NCI-H82 (cell line): Measurements from ENCODE around the gene STX8.
A peak's percentile ranks its signal among the peaks of the same experiment; 100 is the strongest.

Source experiments
- DNase-seq: peaks from one replicate; lab custom pipeline; 2025; lab: John Stamatoyannopoulos, UW

STX8 gene

GRCh38 chr17:9557161-9557755 lies 18.4 kb downstream of the STX8 start:
- no peak for DNase-seq

DNA sequence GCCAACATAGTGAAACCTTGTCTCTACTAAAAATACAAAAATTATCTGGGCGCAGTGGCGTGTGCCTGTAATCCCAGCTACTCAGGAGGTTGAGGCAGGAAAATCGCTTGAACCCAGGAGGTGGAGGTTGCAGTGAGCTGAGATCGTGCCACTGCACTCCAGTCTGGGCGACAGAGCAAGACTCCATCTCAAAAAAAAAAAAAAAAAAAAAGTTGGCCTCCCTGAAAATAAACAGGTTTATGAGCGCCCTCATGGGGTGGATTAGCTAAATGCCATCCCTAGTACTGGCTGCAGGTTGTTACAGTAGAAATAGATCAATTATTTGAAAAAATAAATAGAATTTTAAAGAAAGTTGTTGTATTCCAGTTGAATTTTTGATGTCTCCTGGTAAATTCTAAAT lies 20.9 kb downstream of the STX8 start:
- DNase-seq: peak; percentile 86

- no peak for DNase-seq
Measured at GRCh38 chr17:9553596-9553995, 22.0 kb downstream of the STX8 start.

GRCh38 chr17:9553181-9553580 lies 22.4 kb downstream of the STX8 start:
- DNase-seq: no peak

GRCh38 chr17:9549215-9549614 lies 26.4 kb downstream of the STX8 start:
- peak; percentile 46 for DNase-seq

GRCh38 chr17:9544221-9544620 lies 31.4 kb downstream of the STX8 start:
- DNase-seq: no peak

DNA sequence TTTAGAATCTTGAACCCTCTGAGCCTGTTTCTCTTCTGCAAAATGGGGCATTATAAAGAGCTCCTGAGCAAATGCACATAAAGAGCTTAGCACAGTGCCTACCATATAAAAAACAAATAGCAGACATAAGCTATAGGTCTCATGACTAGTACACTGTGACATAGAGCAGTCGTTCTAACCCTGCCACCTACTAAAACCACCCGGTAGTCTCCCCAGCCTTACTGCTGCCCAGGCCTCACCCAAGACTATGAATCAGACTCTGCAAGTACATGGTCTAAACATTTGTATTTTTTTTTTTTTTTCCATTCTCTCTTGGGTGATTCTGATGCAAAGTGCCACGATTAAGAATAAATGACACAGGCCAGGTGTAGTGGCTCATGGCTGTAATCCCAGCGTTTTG lies 33.9 kb downstream of the STX8 start:
- no peak for DNase-seq

DNA sequence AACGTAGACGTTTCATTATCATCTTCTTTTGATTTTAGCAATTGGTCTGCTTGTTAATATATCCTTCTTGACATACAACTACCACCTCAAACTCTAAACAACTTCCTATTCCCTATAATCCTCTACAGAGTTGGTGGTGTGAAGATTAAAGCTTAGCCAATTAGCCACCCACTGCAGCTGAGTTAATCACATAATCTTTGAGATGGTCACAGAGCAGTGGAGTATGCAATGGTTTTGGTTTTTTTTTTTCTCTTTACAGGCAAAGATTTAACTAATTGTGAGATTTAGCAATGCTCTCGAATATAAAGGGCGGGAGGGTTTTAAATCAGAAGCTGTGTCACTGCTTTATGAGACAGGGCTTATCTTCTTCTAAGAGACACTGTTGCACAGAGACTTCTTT lies 37.0 kb downstream of the STX8 start:
- DNase-seq: peak; percentile 94

GRCh38 chr17:9537177-9537776 lies 38.3 kb downstream of the STX8 start:
- DNase-seq: no peak

DNA sequence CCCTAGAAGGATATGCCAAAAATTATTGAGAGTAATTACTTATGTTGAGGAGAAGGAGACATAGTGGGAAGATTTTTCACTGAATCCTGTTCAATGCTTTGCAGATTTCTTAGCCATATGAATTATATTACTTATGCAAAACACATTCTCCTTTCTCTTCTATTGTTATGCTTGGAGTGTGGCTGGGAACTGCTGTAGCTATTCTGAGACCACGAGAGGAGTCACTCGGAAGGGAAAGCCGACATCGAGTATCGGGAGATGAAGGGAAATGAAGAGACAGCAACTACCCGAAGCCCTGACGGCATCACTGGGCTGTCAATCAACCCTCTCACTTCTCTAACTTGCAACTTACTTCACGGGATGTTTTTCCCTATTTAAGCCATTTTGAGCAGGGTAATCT lies 39.6 kb downstream of the STX8 start:
- no peak for DNase-seq

- DNase-seq: no peak
Measured at GRCh38 chr17:9533441-9533840, 42.2 kb downstream of the STX8 start.

DNA sequence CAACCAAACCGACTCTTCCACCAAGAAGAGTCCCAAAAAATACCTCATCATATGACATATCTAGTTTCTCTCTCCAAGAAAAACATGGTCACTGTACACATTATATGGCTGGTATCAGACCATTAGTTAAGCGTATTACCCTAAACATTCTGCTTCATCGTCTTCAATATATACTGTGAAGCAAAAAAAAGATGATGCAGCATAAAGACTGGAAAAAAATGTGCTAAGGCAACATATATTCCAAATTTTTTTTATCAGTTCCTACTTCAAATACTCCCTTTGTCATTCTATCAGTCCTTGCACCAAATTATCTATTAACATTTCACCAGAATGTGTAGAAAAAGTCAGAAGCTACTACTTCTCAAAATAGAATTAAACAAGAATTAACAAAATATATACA lies 42.9 kb downstream of the STX8 start:
- DNase-seq: no peak

GRCh38 chr17:9531034-9531433 lies 44.6 kb downstream of the STX8 start:
- no peak for DNase-seq

GRCh38 chr17:9529033-9529700 lies 46.5 kb downstream of the STX8 start:
- peak; percentile 17 for DNase-seq

DNA sequence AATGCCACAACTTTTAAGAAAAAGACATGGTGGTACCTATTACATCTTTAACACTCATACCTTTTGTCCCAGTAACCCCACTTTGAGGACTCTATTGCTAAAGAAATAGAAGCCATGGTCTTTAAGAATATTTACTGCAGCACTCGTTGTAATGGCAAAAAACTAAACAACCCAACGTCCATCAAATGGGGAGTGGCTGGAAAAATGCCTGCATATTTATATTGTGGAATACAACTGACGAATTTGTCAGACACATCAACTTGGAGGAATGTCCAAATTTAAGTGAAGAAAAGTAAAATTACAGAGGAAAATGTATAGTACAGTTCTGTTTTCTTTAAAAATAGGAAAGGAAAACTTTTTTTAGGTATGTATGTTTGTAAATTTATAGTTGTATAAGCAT lies 47.8 kb downstream of the STX8 start:
- DNase-seq: no peak

- DNase-seq: peak; percentile 61
Measured at GRCh38 chr17:9522074-9522473, 53.5 kb downstream of the STX8 start.

- no peak for DNase-seq
Measured at GRCh38 chr17:9521062-9521461, 54.6 kb downstream of the STX8 start.

DNA sequence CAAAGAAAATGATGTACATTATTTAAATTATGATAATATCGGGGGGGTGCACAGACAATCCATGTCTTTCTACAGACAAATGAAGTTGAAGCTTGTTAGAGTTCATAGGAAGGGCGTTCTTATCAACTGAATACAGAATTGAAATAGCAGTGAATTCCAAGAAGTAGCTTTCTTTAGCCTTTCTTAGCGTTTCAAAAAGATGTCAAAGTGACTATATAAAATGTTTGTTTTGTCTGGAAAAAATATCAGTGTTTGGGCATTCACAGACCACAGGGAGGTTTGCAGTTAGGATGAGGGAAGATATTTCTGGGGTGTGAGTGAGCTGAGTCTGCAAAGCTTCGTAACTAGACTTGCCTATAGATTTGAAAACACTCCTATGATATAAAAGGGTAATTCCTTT lies 55.0 kb downstream of the STX8 start:
- DNase-seq: no peak

DNA sequence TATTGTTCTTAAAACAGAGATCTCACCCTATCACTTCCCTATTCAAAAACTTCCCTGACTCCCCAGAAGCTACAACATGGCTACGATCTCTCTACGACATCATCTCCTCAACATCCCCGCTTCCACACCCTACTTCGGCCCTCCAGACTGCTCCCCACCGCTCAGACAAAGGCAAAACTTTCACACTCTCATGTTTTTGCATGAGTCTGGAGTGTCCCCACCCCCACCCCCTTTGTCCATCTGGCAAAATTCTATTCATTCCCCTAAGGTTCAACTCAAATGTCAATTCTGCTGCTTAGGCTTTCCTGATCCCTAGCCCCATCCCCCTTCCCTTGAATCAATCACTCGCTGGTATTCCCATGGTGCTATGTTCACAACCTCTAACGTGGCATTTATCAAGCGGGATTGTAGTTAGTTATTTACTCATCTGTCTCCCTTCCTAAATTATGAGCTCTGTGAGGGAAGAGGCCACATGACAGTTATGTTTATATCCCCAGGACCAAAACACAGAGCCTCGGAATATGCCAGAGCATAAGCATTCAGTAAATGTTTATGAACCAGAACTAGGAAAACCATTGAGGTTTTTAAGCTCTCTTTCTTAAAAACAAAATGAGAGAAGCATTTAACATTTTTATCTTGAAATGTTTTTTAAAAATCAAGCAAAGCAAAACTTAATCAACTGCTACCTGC lies 55.9 kb downstream of the STX8 start:
- peak; percentile 31 for DNase-seq

DNA sequence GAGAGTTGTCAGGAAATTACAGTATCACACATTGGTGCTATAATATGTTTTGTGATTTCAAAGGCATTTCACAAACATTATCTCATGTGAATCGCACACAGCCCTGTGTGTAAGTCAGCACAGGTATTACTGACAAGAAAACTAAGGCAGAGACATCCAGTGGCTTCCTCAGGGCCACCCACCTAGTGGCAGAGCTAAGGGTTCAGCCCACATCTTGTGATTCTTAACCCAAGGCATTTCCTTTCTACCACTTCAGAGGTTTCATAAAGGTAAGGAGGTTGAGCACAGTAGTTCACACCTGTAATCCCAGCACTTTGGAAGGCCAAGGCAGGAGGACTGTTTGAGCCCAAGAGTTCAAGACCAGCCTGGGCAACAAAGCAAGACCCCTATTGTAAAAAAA lies 58.2 kb downstream of the STX8 start:
- DNase-seq: no peak

DNA sequence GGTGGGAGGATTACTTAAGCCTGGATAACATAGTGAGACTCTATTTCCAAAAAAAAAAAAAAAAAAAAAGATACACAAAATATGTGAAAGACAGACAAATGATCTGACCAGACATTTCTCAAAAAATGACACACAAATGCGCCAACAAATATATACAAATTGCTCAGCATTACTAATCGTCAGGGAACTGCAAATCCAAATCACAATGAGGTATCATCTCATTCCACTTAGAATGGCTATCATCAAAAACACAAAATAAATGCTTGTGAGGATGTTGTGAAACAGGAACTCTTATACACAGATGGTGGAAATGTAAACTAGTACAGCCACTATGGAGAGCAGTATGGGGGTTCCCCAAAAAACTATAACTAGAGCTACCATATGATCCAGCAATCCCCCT lies 62.4 kb downstream of the STX8 start:
- DNase-seq: no peak

DNA sequence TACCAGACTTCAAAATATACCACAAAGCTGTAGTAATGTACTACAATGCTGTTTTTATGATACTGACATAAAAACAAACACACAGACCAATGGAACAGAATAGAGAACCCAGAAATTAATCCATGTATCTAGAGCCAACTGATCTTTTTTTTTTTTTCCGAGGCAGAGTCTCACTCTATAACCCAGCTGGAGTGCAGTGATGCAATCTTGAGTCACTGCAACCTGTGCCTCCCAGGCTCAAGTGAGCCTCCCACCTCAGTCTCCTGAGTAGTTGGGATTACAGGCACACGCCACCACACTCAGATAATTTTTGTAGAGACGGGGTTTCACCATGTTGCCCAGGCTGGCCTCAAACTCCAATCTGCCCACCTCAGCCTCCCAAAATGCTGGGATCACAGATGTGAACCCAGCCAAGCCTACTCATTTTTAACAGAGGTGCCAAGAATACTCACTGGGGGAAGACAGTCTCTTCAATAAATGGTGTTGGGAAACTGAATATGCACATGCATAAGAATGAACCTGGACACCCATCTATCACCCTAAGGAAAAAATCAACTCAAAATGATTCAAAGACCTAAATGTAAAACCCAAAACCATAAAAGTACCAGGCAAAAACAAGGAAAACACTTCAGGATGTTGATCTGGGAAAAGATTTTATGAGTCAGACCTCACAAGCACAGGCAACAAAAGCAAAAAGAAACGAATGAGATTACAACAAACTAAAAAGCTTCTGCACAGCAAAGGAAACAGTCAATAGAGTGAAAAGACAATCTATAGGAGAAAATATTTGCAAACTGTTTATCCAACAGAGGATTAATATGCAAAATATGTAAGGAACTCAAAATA lies 63.1 kb downstream of the STX8 start:
- no peak for DNase-seq
